H1 (cell line): Measurements from ENCODE around the gene CHST3. TPM values are rescaled to one million over a fixed set of nuclear protein-coding genes. Genes with fewer than 3 reads are reported as not detected.

Experiments
- CBX5 ChIP-seq: fragments of 300-800, 300-1000 bp; sonication (generic); IDR thresholded peaks from 2 replicates; pipeline ENCODE4 v1.7.1; 2016; ENCODE audit warnings: antibody characterized with exemption, low read length, low read depth
- CBX8 ChIP-seq: fragments of 300-800, 300-1000 bp; sonication (generic); IDR thresholded peaks from 2 replicates; pipeline ENCODE4 v1.7.1; 2016; ENCODE audit warnings: low read depth, low read length, borderline replicate concordance
- FOSL1 ChIP-seq: IDR thresholded peaks from 2 replicates; pipeline ENCODE4 v1.6.1; 2011; ENCODE audit warnings: mild to moderate bottlenecking, low read depth, low read length, moderate library complexity; ENCODE audit not compliant: insufficient read depth
- KDM5A ChIP-seq: fragments of 200-600 bp; IDR thresholded peaks from 2 replicates; pipeline ENCODE4 v1.7.1; 2012; ENCODE audit warnings: mild to moderate bottlenecking, low read length, inconsistent platforms, mixed read lengths
- RFX5 ChIP-seq: IDR thresholded peaks from 2 replicates; pipeline ENCODE4 v1.6.1; 2011; ENCODE audit warnings: low read depth, low read length, improper control_type of control experiment, borderline replicate concordance
- RXRA ChIP-seq: IDR thresholded peaks from 2 replicates; pipeline ENCODE4 v1.6.1; 2011; ENCODE audit warnings: low read depth, mild to moderate bottlenecking, low read length, moderate library complexity; ENCODE audit not compliant: insufficient read depth
- SIX5 ChIP-seq: IDR thresholded peaks from 2 replicates; pipeline ENCODE4 v1.6.1; 2011; ENCODE audit warnings: mild to moderate bottlenecking, low read depth, low read length
- SP1 ChIP-seq: IDR thresholded peaks from 2 replicates; pipeline ENCODE4 v1.6.1; 2011; ENCODE audit warnings: low read depth, low read length
- SRF ChIP-seq: IDR thresholded peaks from 2 replicates; pipeline ENCODE4 v1.6.1; 2011; ENCODE audit warnings: mild to moderate bottlenecking, low read depth, low read length, moderate library complexity
- SUZ12 ChIP-seq: fragments of 200-600 bp; sonication (generic); IDR thresholded peaks from 2 replicates; pipeline ENCODE4 v1.6.1; 2012; ENCODE audit warnings: mild to moderate bottlenecking, inconsistent platforms, low read length, moderate library complexity, mixed read lengths
- TBP ChIP-seq: IDR thresholded peaks from 2 replicates; pipeline ENCODE4 v1.6.1; 2011; ENCODE audit warnings: low read depth, low read length, improper control_type of control experiment
- TEAD4 ChIP-seq: IDR thresholded peaks from 2 replicates; pipeline ENCODE4 v1.6.1; 2012; ENCODE audit warnings: low read depth, low read length, inconsistent platforms, mixed read lengths
- polyA plus RNA-seq, 7 experiments: library from polyadenylated mRNA; depleted of rRNA in 3 of 7; stranded (reverse) in 5 of 7; unstranded in 2 of 7; fragments of >200 nt in 5 of 7; fragments of 200-250 nt in 2 of 7; gene quantifications; 1 replicate in 5 of 7; 2 replicates in 1 of 7; 4 replicates in 1 of 7; pipeline versions ENCODE4 v1.2.1 to v1.2.3, GENCODE V29; 2011 to 2013; ENCODE audit warnings: missing spikeins in 2 of 7, mixed read lengths in 2 of 7
- total RNA-seq: library from RNA; stranded (reverse); fragmentation: NEBNext Ultra II Directional; extraction: Animal tissue kit (Norgen Biotek cat#: 25700); gene quantifications from 2 replicates; pipeline ENCODE4 v1.2.1, GENCODE V29; 2021
- TF ChIP-seq, protein P1 (sequence below): IDR thresholded peaks from 2 replicates; pipeline ENCODE4 v1.6.1; 2011; ENCODE audit warnings: low read depth, mild to moderate bottlenecking, low read length; ENCODE audit not compliant: insufficient read depth
- TF ChIP-seq, protein P2 (sequence below), 3 experiments: IDR thresholded peaks; 1 replicate in 2 of 3; 2 replicates in 1 of 3; pipeline versions ENCODE4 v1.5.1 to v1.6.1; 2011; ENCODE audit warnings: low read length in 3 of 3, mild to moderate bottlenecking in 3 of 3, inconsistent platforms in 2 of 3, low read depth in 1 of 3, moderate library complexity in 1 of 3; ENCODE audit not compliant: insufficient read depth in 1 of 3; ENCODE audit errors: control extremely low read depth in 1 of 3

Gene CHST3
- total and polyA plus RNA-seq, 2 of the 8 experiments (the other 6 are each of a cell fraction or from before 2014, with no cell fraction given): 2.0 to 5.8 TPM

DNA sequence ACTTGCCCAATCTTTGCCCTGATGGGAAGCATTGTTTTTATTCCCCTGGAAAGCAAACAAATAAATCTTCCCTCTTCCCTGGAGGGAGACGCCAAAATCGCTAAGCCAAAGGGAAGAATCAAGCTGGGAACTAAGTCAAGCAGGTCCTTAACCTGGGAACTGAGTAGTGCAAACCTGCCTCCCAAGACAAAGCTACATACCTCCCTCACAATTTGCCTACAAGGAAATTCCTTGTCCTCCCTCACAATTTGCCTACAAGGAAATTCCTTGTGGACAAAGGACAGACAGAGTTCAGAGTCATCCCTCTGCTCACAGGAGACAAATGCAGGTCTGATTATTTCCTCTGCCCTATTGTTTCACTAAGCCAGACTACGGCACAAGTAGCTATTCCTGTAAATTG lies 73.6 kb downstream of the CHST3 start (continued):
- no peak for TF ChIP-seq SUZ12
- TF ChIP-seq RFX5: no peak
- no peak for TF ChIP-seq SRF
- no peak for TF ChIP-seq TBP
- TF ChIP-seq CBX5: no peak
- TF ChIP-seq KDM5A: no peak
- 0 out of 2 replicates have a peak, but pooled peaks have one; percentile 27 for TF ChIP-seq SP1
- TF ChIP-seq, protein P1, sequence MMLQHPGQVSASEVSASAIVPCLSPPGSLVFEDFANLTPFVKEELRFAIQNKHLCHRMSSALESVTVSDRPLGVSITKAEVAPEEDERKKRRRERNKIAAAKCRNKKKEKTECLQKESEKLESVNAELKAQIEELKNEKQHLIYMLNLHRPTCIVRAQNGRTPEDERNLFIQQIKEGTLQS: no peak
- no peak for TF ChIP-seq SIX5
- TF ChIP-seq, protein P2, sequence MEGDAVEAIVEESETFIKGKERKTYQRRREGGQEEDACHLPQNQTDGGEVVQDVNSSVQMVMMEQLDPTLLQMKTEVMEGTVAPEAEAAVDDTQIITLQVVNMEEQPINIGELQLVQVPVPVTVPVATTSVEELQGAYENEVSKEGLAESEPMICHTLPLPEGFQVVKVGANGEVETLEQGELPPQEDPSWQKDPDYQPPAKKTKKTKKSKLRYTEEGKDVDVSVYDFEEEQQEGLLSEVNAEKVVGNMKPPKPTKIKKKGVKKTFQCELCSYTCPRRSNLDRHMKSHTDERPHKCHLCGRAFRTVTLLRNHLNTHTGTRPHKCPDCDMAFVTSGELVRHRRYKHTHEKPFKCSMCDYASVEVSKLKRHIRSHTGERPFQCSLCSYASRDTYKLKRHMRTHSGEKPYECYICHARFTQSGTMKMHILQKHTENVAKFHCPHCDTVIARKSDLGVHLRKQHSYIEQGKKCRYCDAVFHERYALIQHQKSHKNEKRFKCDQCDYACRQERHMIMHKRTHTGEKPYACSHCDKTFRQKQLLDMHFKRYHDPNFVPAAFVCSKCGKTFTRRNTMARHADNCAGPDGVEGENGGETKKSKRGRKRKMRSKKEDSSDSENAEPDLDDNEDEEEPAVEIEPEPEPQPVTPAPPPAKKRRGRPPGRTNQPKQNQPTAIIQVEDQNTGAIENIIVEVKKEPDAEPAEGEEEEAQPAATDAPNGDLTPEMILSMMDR (IDR thresholded peaks at IDR 0.05; ENCODE audit: control extremely low read depth in 1 of 3, insufficient read depth in 1 of 3, low read depth in 1 of 3, low read length in 3 of 3): no peak
- no peak for TF ChIP-seq FOSL1
- TF ChIP-seq TEAD4: 0 out of 2 replicates have a peak, but pooled peaks have one; percentile 46
- no peak for TF ChIP-seq CBX8
- no peak for TF ChIP-seq RXRA
